Ishikawa (cell line): Measurements from ENCODE around the gene LPP.

Experiments
- CEBPB ChIP-seq: IDR thresholded peaks from 2 replicates; pipeline ENCODE4 v1.6.1; 2012
- CREB1 ChIP-seq: IDR thresholded peaks from 2 replicates; pipeline ENCODE4 v1.6.1; 2012; ENCODE audit warnings: low read depth
- EGR1 ChIP-seq: IDR thresholded peaks from 2 replicates; pipeline ENCODE4 v1.6.1; 2012
- EP300 ChIP-seq: IDR thresholded peaks from 2 replicates; pipeline ENCODE4 v1.6.1; 2012; ENCODE audit warnings: borderline replicate concordance
- FOXM1 ChIP-seq: IDR thresholded peaks from 2 replicates; pipeline ENCODE4 v1.6.1; 2012; ENCODE audit warnings: low read depth, borderline replicate concordance
- NFIC ChIP-seq: IDR thresholded peaks from 2 replicates; pipeline ENCODE4 v1.6.1; 2012
- RAD21 ChIP-seq: IDR thresholded peaks from 2 replicates; pipeline ENCODE4 v1.6.1; 2012; ENCODE audit warnings: low read depth
- REST ChIP-seq: IDR thresholded peaks from 2 replicates; pipeline ENCODE4 v1.6.1; 2012; ENCODE audit warnings: low read depth, mild to moderate bottlenecking
- TAF1 ChIP-seq: IDR thresholded peaks from 2 replicates; pipeline ENCODE4 v1.6.1; 2012; ENCODE audit warnings: low read depth, mild to moderate bottlenecking
- TCF12 ChIP-seq: IDR thresholded peaks from 2 replicates; pipeline ENCODE4 v1.6.1; 2012; ENCODE audit warnings: low read depth
- TEAD4 ChIP-seq: IDR thresholded peaks from 2 replicates; pipeline ENCODE4 v1.6.1; 2012
- YY1 ChIP-seq: IDR thresholded peaks from 2 replicates; pipeline ENCODE4 v1.6.1; 2012; ENCODE audit warnings: low read depth
- ZBTB7A ChIP-seq: IDR thresholded peaks from 2 replicates; pipeline ENCODE4 v1.6.1; 2012; ENCODE audit warnings: low read depth
- TF ChIP-seq, protein P1 (sequence below): IDR thresholded peaks from 2 replicates; pipeline ENCODE4 v1.6.1; 2012
- TF ChIP-seq, protein P2 (sequence below): IDR thresholded peaks from 2 replicates; pipeline ENCODE4 v1.6.1; 2012

The LPP gene

DNA sequence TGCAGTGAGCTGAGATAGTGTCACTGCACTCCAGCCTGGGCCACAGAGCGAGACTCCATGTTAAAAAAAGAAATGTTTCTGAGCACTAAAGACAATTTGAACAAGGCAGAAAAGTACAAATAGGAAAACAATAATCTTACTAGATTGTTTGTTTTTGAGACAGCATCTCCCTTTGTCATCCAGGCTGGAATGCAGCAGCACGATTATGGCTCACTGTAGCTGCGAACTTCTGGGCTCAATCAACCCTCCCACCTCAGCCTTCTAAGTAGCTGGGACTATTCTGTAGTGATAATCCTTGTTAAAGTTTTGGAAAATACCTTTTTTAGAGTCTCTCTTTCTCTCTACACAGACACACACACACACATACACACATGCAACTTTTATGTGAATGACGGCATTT is 107.1 kb downstream of the LPP start:
- TF ChIP-seq EGR1 (no peak), FOXM1 (no peak), TCF12 (no peak), CEBPB (no peak), YY1 (no peak), NFIC (no peak)

DNA sequence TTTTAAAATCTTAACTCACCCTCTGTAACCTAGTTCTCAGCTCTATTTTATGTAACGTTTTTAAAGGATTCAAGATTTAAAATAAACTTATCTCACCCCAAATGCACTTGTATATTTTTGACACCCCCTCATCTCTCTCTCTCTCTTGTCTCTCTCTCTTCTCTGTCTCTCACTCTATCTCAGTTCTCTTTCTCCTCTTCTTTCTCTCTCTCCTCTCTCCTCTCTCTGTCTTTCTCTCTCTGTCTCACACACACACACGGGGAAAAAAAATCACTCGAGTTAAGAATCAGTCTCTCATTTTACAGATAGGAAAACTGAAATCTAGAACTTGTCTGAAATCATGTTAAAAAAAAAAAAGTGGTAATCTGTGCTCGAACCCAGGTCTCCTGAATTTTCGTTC is 108.5 kb downstream of the LPP start:
- no peak for TF ChIP-seq NFIC
- TF ChIP-seq RAD21 = no peak
- no peak for TF ChIP-seq TAF1
- no peak for TF ChIP-seq FOXM1
- no peak for TF ChIP-seq EP300
- TF ChIP-seq CREB1 = no peak
- no peak for TF ChIP-seq ZBTB7A
- no peak for TF ChIP-seq EGR1
- TF ChIP-seq TCF12 = no peak
- no peak for TF ChIP-seq REST

- TF ChIP-seq EGR1 (no peak), YY1 (no peak), TAF1 (no peak), REST (no peak), CREB1 (no peak), FOXM1 (no peak), EP300 (no peak), ZBTB7A (no peak), TEAD4 (no peak), RAD21 (no peak), NFIC (no peak)
Observed at GRCh38 chr3:188262913-188263683, 109.1 kb downstream of the LPP start.

GRCh38 chr3:188264226-188265207 is 110.6 kb downstream of the LPP start:
- no peak for TF ChIP-seq TEAD4
- no peak for TF ChIP-seq RAD21
- TF ChIP-seq ZBTB7A = no peak

DNA sequence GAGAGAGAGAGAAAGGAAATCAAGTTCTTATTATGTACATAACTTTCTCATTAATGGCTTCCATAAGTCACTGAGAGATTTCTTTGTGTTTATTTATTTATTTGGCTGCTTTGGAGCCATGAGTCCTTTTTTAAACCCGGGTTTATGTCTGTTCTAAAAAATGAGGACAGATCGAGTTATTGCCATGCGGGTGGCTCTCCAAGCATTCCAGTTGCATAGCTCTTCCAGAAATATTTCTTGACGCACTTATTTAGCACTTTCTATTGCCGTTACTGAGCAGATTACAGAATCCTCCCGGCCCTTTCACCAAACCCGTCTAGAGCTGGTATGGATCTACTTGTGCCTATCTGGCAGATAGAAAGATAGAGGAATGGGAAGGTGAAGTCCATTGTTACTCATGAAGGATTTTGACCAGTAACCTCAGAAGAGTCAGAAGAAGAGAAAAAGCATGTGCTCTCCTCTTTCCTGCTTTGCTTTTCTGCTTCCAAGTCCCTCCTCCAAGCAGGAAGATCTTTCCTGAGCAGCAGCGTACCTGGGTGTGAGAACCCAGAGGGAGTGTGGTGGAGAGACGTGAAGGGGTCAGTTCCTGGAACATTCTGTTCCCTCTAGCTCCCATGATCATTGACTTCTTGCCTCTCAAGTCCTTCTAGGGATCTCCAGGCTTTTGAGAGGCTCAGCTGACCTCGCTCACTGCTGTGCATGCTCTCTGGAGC is 112.8 kb downstream of the LPP start:
- no peak for TF ChIP-seq CREB1
- TF ChIP-seq, protein P1, sequence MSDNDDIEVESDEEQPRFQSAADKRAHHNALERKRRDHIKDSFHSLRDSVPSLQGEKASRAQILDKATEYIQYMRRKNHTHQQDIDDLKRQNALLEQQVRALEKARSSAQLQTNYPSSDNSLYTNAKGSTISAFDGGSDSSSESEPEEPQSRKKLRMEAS = 0 out of 2 replicates have a peak, but pooled peaks have one; percentile 14

- TF ChIP-seq TEAD4 (peak; percentile 74), NFIC (no peak), YY1 (no peak), RAD21 (no peak; the same call in 1 of the 2 replicates)
- TF ChIP-seq, protein P2, sequence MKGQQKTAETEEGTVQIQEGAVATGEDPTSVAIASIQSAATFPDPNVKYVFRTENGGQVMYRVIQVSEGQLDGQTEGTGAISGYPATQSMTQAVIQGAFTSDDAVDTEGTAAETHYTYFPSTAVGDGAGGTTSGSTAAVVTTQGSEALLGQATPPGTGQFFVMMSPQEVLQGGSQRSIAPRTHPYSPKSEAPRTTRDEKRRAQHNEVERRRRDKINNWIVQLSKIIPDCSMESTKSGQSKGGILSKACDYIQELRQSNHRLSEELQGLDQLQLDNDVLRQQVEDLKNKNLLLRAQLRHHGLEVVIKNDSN = no peak
Observed at GRCh38 chr3:188267790-188268335, 113.9 kb downstream of the LPP start.
